K562 (cell line): ENCODE data around the gene CORO2A. TPM values are rescaled to one million over a fixed set of nuclear protein-coding genes. Genes with fewer than 3 reads are reported as not detected.

ENCODE experiments used
- ARID2 ChIP-seq: fragments of 450-650 bp; IDR thresholded peaks from 2 replicates; pipeline ENCODE4 v1.6.1; 2017; ENCODE audit warnings: antibody characterized with exemption, mild to moderate bottlenecking
- ELF2 ChIP-seq: fragments of 250-450 bp; sonication (Bioruptor Pico); IDR thresholded peaks from 2 replicates; pipeline ENCODE4 v1.5.0; 2021; ENCODE audit warnings: mild to moderate bottlenecking
- ETV1 ChIP-seq: fragments of 450-650 bp; conservative IDR thresholded peaks from 2 replicates; pipeline ENCODE4 v1.6.1; 2016; ENCODE audit warnings: missing genetic modification characterization, control low read depth, low read depth, missing compliant biosample characterization
- FOS ChIP-seq: IDR thresholded peaks from 3 replicates; pipeline ENCODE4 v1.6.1; 2011; ENCODE audit not compliant: insufficient read length; ENCODE audit errors: extremely low read depth
- HDAC2 ChIP-seq: fragments of 450-650 bp; IDR thresholded peaks from 2 replicates; pipeline ENCODE4 v1.6.1; 2016; ENCODE audit warnings: mild to moderate bottlenecking
- HDAC8 ChIP-seq: fragments of 450-650 bp; IDR thresholded peaks from 2 replicates; pipeline ENCODE4 v1.6.1; 2016; ENCODE audit warnings: mild to moderate bottlenecking, missing genetic modification characterization, moderate library complexity, missing compliant biosample characterization
- JUN ChIP-seq, 2 experiments: sonication (generic) in 1 of 2; formaldehyde crosslinking in 1 of 2; IDR thresholded peaks; 2 replicates each; pipeline versions ENCODE4 v1.6.1 to v1.8.0; 2012 to 2022; ENCODE audit warnings: borderline replicate concordance in 2 of 2, mild to moderate bottlenecking in 2 of 2, improper control_type of control experiment in 1 of 2, low read depth in 1 of 2, low read length in 1 of 2, missing genetic modification reagents in 1 of 2
- MYNN ChIP-seq, 2 experiments: sonication (generic); formaldehyde crosslinking in 1 of 2; IDR thresholded peaks; 2 replicates each; pipeline versions ENCODE4 v1.5.0 to v1.6.1; 2016 to 2020; ENCODE audit warnings: antibody characterized with exemption in 1 of 2, missing genetic modification reagents in 1 of 2
- NELFE ChIP-seq: IDR thresholded peaks from 2 replicates; pipeline ENCODE4 v1.6.1; 2011; ENCODE audit warnings: mild to moderate bottlenecking; ENCODE audit not compliant: insufficient read depth, insufficient read length
- NR2C1 ChIP-seq, 2 experiments: fragments of 450-650 bp; IDR thresholded peaks; 2 replicates each; pipeline ENCODE4 v1.6.1; 2017; ENCODE audit warnings: mild to moderate bottlenecking in 2 of 2, antibody characterized with exemption in 1 of 2, inconsistent platforms in 1 of 2, missing compliant biosample characterization in 1 of 2, missing genetic modification characterization in 1 of 2
- SMAD3 ChIP-seq: fragments of 450-650 bp; formaldehyde crosslinking; conservative IDR thresholded peaks from 2 replicates; pipeline ENCODE4 v1.4.0; 2020; ENCODE audit warnings: mild to moderate bottlenecking
- SP1 ChIP-seq: sonication (generic); formaldehyde crosslinking; IDR thresholded peaks from 2 replicates; pipeline ENCODE4 v1.8.1; 2022; ENCODE audit warnings: mild to moderate bottlenecking, missing genetic modification reagents
- YY1 ChIP-seq, 3 experiments: IDR thresholded peaks; 2 replicates each; pipeline ENCODE4 v1.6.1; 2011; ENCODE audit warnings: low read length in 2 of 3, mild to moderate bottlenecking in 2 of 3, moderate library complexity in 2 of 3, borderline replicate concordance in 1 of 3, control low read depth in 1 of 3, low read depth in 1 of 3; ENCODE audit not compliant: insufficient read depth in 3 of 3, insufficient replicate concordance in 2 of 3, control insufficient read depth in 1 of 3, insufficient read length in 1 of 3; ENCODE audit errors: extremely low read depth in 1 of 3
- ZFPM2 ChIP-seq: fragments of 250-450 bp; sonication (Bioruptor Pico); IDR thresholded peaks from 2 replicates; pipeline ENCODE4 v1.5.1; 2022; ENCODE audit warnings: mild to moderate bottlenecking
- ZNF324 ChIP-seq: fragments of 250-450 bp; sonication (Bioruptor Pico); IDR thresholded peaks from 2 replicates; pipeline ENCODE4 v1.4.0; 2020; ENCODE audit warnings: mild to moderate bottlenecking
- polyA plus RNA-seq, 8 experiments: library from polyadenylated mRNA; depleted of rRNA in 4 of 8; stranded (reverse) in 5 of 8; unstranded in 3 of 8; fragments of >200 nt; fragmentation: Nextera tagmentation in 2 of 8; fragmentation: Illumina TruSeq in 1 of 8; extraction: Ambion mirVana in 2 of 8; extraction: Trizol in 1 of 8; gene quantifications; 2 replicates each; pipeline versions ENCODE4 v1.2.1 to v1.2.3, GENCODE V29; 2011 to 2014; ENCODE audit warnings: inconsistent platforms in 1 of 8, missing spikeins in 1 of 8
- total RNA-seq, 7 experiments: library from RNA; depleted of rRNA in 6 of 7; stranded (reverse); fragments of >200 nt in 6 of 7; fragmentation: Illumina TruSeq in 2 of 7; extraction: Trizol in 2 of 7; gene quantifications; 2 replicates each; pipeline versions ENCODE4 v1.2.1 to v1.2.3, GENCODE V29; 2011 to 2021; ENCODE audit warnings: low replicate concordance in 1 of 7
- TF ChIP-seq, protein P1 (sequence below): fragments of 250-450 bp; sonication (Bioruptor Pico); IDR thresholded peaks from 2 replicates; pipeline ENCODE4 v1.4.0; 2020
- TF ChIP-seq, protein P2 (sequence below), 2 experiments: IDR thresholded peaks in 1 of 2; conservative IDR thresholded peaks in 1 of 2; 2 replicates each; pipeline ENCODE4 v1.6.1; 2016; ENCODE audit warnings: low read depth in 2 of 2, mild to moderate bottlenecking in 1 of 2, missing compliant biosample characterization in 1 of 2, missing genetic modification characterization in 1 of 2, moderate library complexity in 1 of 2

The CORO2A gene
- total and polyA plus RNA-seq, 9 of the 15 experiments (the other 6 are each of a cell fraction or from before 2014, with no cell fraction given): 9.5 to 26.6 (median 18.0) TPM

DNA sequence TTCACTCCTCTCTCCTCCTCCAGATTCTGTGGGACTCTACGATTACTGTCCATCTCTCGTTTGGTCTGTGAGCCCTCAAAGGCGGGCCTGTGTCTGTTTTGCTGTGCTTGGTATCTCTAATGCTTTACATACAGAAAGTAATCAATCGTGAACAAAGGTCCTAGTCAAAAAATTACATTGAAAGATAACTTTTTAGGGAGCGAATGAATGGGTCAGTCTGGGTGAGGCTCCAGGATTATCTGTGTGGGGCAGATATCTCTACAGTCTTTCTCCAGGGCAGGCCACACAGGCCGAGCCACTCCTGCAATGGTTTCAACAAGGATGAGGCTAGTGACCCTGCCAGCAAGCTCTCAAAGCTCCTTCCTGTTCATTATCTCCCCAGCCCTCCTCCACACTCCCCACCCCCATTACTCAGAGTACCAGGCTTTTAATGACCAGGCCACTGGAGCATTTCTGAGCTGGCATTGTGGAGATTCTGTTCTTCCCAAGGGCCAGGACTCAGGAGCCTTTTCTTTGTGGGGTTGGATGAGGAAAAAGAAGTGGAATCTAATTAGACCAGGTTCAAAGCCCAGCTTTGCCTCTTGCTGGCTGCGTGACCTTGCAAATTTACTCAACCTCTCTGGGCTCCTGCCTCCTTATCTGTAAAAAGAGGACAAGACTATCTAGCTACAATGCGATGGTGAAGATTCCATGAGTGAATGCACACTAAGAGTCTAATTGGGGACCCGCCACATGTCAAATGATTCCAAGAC is 10.2 kb downstream of the CORO2A start (continued):
- TF ChIP-seq YY1 (IDR thresholded peaks at IDR 0.05; ENCODE audit: borderline replicate concordance in 1 of 3, control insufficient read depth in 1 of 3, extremely low read depth in 1 of 3, insufficient read depth in 3 of 3, insufficient read length in 1 of 3, insufficient replicate concordance in 2 of 3, low read depth in 1 of 3, low read length in 2 of 3) (peak in 1 of 3 experiments; percentile 58), NELFE (no peak), ELF2 (CRISPR knock-in tag) (no peak), HDAC2 (peak; percentile 93), MYNN (IDR thresholded peaks at IDR 0.05) (0 out of 2 replicates have a peak, but pooled peaks have one; percentile 84), MYNN (CRISPR knock-in tag; IDR thresholded peaks at IDR 0.05) (no peak), ETV1 (tag) (peak; percentile 91), ZFPM2 (no peak), HDAC8 (0 out of 2 replicates have a peak, but pooled peaks have one; percentile 17), NR2C1 (IDR thresholded peaks at IDR 0.05) (no peak; the same call in 1 of the 2 replicates), NR2C1 (tag; IDR thresholded peaks at IDR 0.05) (peak; percentile 46; the same call in 1 of the 2 replicates), FOS (no peak), SP1 (CRISPR knock-in tag) (peak; percentile 54; the same call in 1 of the 2 replicates), ZNF324 (CRISPR knock-in tag) (no peak), ARID2 (peak; percentile 20; the same call in 1 of the 2 replicates), SMAD3 (0 out of 2 replicates have a peak, but pooled peaks have one; percentile 45), JUN (IDR thresholded peaks at IDR 0.05; ENCODE audit: borderline replicate concordance, low read depth, low read length) (peak; percentile 36; the same call in 1 of the 2 replicates), JUN (CRISPR knock-in tag; IDR thresholded peaks at IDR 0.05; ENCODE audit: borderline replicate concordance) (no peak)
- TF ChIP-seq, protein P1, sequence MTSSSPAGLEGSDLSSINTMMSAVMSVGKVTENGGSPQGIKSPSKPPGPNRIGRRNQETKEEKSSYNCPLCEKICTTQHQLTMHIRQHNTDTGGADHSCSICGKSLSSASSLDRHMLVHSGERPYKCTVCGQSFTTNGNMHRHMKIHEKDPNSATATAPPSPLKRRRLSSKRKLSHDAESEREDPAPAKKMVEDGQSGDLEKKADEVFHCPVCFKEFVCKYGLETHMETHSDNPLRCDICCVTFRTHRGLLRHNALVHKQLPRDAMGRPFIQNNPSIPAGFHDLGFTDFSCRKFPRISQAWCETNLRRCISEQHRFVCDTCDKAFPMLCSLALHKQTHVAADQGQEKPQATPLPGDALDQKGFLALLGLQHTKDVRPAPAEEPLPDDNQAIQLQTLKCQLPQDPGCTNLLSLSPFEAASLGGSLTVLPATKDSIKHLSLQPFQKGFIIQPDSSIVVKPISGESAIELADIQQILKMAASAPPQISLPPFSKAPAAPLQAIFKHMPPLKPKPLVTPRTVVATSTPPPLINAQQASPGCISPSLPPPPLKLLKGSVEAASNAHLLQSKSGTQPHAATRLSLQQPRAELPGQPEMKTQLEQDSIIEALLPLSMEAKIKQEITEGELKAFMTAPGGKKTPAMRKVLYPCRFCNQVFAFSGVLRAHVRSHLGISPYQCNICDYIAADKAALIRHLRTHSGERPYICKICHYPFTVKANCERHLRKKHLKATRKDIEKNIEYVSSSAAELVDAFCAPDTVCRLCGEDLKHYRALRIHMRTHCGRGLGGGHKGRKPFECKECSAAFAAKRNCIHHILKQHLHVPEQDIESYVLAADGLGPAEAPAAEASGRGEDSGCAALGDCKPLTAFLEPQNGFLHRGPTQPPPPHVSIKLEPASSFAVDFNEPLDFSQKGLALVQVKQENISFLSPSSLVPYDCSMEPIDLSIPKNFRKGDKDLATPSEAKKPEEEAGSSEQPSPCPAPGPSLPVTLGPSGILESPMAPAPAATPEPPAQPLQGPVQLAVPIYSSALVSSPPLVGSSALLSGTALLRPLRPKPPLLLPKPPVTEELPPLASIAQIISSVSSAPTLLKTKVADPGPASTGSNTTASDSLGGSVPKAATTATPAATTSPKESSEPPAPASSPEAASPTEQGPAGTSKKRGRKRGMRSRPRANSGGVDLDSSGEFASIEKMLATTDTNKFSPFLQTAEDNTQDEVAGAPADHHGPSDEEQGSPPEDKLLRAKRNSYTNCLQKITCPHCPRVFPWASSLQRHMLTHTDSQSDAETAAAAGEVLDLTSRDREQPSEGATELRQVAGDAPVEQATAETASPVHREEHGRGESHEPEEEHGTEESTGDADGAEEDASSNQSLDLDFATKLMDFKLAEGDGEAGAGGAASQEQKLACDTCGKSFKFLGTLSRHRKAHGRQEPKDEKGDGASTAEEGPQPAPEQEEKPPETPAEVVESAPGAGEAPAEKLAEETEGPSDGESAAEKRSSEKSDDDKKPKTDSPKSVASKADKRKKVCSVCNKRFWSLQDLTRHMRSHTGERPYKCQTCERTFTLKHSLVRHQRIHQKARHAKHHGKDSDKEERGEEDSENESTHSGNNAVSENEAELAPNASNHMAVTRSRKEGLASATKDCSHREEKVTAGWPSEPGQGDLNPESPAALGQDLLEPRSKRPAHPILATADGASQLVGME (CRISPR knock-in tag): peak; percentile 74; the same call in 1 of the 2 replicates
- TF ChIP-seq, protein P2, sequence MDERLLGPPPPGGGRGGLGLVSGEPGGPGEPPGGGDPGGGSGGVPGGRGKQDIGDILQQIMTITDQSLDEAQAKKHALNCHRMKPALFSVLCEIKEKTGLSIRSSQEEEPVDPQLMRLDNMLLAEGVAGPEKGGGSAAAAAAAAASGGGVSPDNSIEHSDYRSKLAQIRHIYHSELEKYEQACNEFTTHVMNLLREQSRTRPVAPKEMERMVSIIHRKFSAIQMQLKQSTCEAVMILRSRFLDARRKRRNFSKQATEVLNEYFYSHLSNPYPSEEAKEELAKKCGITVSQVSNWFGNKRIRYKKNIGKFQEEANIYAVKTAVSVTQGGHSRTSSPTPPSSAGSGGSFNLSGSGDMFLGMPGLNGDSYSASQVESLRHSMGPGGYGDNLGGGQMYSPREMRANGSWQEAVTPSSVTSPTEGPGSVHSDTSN (CRISPR knock-in tag; IDR thresholded peaks at IDR 0.05; ENCODE audit: low read depth): no peak
- TF ChIP-seq, protein P2 (tag; conservative IDR thresholded peaks at IDR 0.05; ENCODE audit: low read depth): peak; percentile 55
